HG02852 (cell line): ENCODE results near the gene TTC21B.
"Not testable (repeated sequence)": the region's sequence is repeated elsewhere in the genome, so short reads cannot be mapped to it uniquely, and the experiment has no call there.

Experiments used
- ATAC-seq: cut with Tn5 transposase; IDR thresholded peaks from one replicate; pipeline ENCODE4 v1.9.1; 2021; ENCODE audit warnings: mild to moderate bottlenecking, moderate library complexity; ENCODE audit not compliant: unreplicated experiment

TTC21B gene

GRCh38 chr2:165953655-165954606 lies at the start of gene TTC21B:
TTC21B (minus strand) TSS chr2:165953776; CDS start chr2:165953705, 71 bp downstream.
- peak; percentile 96 for ATAC-seq

GRCh38 chr2:166000401-166000800 lies 46.8 kb upstream of the TTC21B start:
- ATAC-seq: no peak

- ATAC-seq: no peak
These were observed 37.3 kb upstream of the TTC21B start for GRCh38 chr2:165990846-165991245.

GRCh38 chr2:165989851-165990250 lies 36.3 kb upstream of the TTC21B start:
- no peak for ATAC-seq

GRCh38 chr2:165985120-165985519 lies 31.5 kb upstream of the TTC21B start:
- no peak for ATAC-seq

- ATAC-seq: not testable (repeated sequence)
These were observed 18.6 kb upstream of the TTC21B start for GRCh38 chr2:165972161-165972560.

GRCh38 chr2:165970663-165971062 lies 17.1 kb upstream of the TTC21B start:
- no peak for ATAC-seq

- no peak for ATAC-seq
These were observed 15.7 kb upstream of the TTC21B start for GRCh38 chr2:165969227-165969626.

- no peak for ATAC-seq
These were observed 14.2 kb upstream of the TTC21B start for GRCh38 chr2:165967746-165968145.

GRCh38 chr2:165961818-165962217 lies 8.2 kb upstream of the TTC21B start:
- no peak for ATAC-seq

- no peak for ATAC-seq
These were observed 5.8 kb upstream of the TTC21B start for GRCh38 chr2:165959371-165959770.

GRCh38 chr2:165958313-165958960 lies 4.9 kb upstream of the TTC21B start:
- ATAC-seq: no peak

- no peak for ATAC-seq
These were observed 3.6 kb upstream of the TTC21B start for GRCh38 chr2:165957030-165957675.

GRCh38 chr2:165953306-165953654 lies 296 bp downstream of the TTC21B start:
- ATAC-seq: peak; percentile 43

GRCh38 chr2:165952741-165953211 lies 800 bp downstream of the TTC21B start:
- ATAC-seq: no peak

- ATAC-seq: no peak
These were observed 1.5 kb downstream of the TTC21B start for GRCh38 chr2:165952085-165952484.

- ATAC-seq: no peak
These were observed 3.1 kb downstream of the TTC21B start for GRCh38 chr2:165950438-165950837.

GRCh38 chr2:165941827-165942226 lies 11.7 kb downstream of the TTC21B start:
- no peak for ATAC-seq

- no peak for ATAC-seq
These were observed 15.3 kb downstream of the TTC21B start for GRCh38 chr2:165938237-165938636.

GRCh38 chr2:165933211-165933910 lies 20.2 kb downstream of the TTC21B start:
- ATAC-seq: no peak

GRCh38 chr2:165927774-165928173 lies 25.8 kb downstream of the TTC21B start:
- no peak for ATAC-seq
